NCI-H460 (cell line): Measurements from ENCODE around the gene E2F6. TPM values are rescaled to one million over a fixed set of nuclear protein-coding genes. Genes with fewer than 3 reads are reported as not detected.
A peak's percentile ranks its signal among the peaks of the same experiment; 100 is the strongest.
"Not testable (repeated sequence)": the region's sequence is repeated elsewhere in the genome, so short reads cannot be mapped to it uniquely, and the experiment has no call there.

ENCODE experiments used
- DNase-seq: peaks from one replicate; pipeline ENCODE4 v3.0.0-alpha.2; 2016; ENCODE audit warnings: low read depth; ENCODE audit errors: extremely low read depth
- total RNA-seq: library from RNA; depleted of rRNA; stranded (reverse); fragments of >200 nt; shearing (Covaris generic); gene quantifications from 2 replicates; pipeline ENCODE4 v1.2.3, GENCODE V29; 2014

Gene E2F6
- total RNA-seq, 1 experiment from 2014 or later = 29.8 TPM

- no peak for DNase-seq
Measured at GRCh38 chr2:11417946-11418585, 47.9 kb downstream of the E2F6 start.

- no peak for DNase-seq
Measured at GRCh38 chr2:11416931-11417330, 49.0 kb downstream of the E2F6 start.

DNA sequence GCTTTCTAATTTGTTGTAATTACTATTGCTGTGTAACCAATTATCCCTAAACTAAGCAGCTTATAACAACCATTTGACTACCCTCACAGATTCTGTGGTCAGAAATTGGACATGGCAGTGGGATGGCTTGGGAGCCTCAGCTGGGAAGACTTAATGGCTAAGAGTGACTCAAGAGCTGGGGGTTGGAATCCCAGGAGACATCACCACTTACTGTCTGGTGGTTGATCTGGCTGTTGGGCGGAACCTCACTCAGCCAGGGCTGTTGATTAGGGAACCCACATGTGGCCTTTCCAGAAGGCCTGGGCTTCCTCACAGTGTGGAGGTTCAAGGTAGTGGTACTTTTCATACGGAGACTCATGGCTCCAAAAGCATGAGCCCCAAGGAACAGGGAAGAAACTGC lies 49.8 kb downstream of the E2F6 start:
- no peak for DNase-seq

GRCh38 chr2:11414372-11415124 lies 51.4 kb downstream of the E2F6 start:
- DNase-seq = no peak

- DNase-seq = no peak
Measured at GRCh38 chr2:11412449-11412810, 53.5 kb downstream of the E2F6 start.

GRCh38 chr2:11411768-11412448 lies 54.1 kb downstream of the E2F6 start:
- DNase-seq = peak; percentile 55

DNA sequence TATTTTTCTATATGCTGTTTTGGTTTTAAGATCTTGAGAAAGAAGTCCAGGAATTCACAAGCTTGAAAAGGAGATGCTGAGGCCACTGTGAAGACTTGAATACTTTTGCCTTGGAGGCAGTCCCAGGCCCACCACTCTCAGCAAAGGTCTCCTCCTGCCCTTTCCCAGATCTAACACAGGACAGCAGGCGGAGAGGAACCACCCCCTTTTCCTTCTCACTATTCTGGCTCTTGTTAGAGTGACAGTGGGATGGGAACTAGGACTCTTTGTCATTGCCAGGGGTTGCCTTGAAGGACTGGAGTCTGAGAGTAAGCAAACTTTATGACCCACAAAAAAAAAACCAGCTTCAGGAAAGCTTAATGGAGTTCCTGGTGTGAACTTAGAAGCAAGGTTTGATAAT lies 54.7 kb downstream of the E2F6 start:
- no peak for DNase-seq

- DNase-seq = no peak
Measured at GRCh38 chr2:11410101-11410500, 55.9 kb downstream of the E2F6 start.

DNA sequence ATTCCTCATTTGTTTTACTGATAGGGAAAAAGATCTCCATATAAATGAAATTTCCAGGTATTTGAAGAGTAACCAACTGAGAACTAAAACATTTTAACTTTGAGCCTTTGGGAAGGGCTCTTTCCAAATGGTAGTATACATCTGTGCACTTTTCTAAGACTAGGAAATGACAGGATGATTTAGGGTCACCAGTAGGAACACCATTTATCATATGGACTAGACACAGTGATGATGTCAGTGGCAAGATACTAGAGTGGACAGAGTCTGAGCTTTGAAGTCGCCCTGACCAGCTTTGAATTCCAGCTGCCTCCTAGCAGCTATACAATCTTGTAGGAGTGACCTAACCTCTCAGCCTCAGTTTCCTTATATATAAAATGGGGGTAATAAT lies 56.4 kb downstream of the E2F6 start:
- no peak for DNase-seq

DNA sequence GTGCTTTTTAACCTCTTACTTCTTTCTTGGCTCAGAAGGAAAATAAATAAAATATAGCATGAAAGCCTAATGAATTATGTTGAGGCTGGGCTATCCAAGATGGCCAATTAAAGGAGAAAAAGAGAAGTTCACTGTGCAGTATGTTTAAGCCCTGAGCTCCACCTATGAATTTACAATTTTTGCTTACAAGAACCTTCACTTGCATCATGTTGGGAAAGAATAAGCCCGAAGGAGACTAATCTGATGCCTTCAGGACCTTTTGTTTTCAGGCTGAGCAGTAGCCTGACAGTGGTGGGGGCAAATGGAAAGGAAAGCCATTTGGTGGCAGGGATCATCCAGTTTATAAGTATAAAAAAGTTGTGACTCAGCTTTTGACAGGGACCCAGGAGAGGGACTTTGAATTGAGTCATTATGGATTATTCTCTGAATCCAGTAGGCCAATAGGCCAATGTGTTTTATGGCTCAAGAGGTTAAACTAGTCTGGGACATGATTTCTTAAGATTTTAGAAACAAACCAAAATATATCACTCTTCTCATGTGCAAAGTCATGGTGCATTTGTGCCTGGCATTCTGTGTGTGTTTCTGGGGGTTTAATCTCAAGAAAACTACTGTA lies 56.9 kb downstream of the E2F6 start:
- no peak for DNase-seq

- DNase-seq = no peak
Measured at GRCh38 chr2:11407413-11407812, 58.5 kb downstream of the E2F6 start.

DNA sequence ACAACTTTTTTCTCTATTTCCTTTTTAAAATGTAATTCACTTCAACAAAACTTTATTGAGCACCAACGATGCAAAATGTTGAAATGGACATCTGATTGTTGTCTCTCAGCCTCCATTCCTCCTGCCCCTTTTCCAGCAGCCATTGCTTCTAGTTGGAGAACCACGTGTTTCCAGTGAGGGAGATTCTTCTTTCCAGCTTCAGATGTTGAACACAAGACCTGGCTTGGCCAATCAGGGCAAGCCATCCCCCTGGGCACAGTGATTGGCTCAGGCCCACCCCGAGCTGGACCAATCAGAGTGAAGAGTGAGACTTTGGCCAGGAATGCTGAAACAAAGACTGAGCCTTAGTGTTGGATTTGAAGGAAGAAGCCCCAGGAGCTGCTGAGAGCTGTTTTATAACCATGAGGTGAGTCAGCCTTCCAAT lies 59.0 kb downstream of the E2F6 start:
- no peak for DNase-seq

DNA sequence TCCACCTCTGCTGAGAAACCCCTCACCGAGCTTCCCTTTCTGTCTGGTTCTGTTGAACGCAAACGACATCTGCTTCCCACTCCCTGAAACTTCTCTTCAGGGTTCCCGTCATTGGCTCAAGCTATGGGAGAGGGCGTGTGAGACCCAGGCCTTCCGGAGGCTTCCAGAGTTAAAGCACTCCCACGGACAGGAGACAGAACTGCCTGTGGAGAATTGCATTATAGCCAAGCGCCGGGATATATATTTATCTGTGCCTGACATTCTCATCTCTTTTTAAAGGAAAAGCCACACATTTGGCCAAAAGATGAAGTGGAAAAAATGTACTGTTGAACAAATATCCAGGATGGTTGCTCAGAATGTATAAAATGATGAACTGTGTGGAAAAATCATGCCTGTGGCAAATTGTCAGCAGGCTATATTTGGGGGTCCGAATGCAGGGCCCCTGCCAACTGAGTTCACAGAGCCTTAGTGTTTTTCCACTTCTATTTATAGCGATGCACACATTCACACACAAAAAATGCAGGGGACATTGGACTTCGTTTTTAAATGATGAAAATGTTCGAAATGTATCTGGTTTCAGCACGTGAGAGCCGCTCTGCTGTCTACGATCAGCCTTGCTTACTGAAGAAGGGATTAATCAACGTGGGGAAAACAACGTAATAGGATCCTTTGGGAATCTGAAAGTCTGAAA lies 59.5 kb downstream of the E2F6 start:
- DNase-seq = no peak

DNA sequence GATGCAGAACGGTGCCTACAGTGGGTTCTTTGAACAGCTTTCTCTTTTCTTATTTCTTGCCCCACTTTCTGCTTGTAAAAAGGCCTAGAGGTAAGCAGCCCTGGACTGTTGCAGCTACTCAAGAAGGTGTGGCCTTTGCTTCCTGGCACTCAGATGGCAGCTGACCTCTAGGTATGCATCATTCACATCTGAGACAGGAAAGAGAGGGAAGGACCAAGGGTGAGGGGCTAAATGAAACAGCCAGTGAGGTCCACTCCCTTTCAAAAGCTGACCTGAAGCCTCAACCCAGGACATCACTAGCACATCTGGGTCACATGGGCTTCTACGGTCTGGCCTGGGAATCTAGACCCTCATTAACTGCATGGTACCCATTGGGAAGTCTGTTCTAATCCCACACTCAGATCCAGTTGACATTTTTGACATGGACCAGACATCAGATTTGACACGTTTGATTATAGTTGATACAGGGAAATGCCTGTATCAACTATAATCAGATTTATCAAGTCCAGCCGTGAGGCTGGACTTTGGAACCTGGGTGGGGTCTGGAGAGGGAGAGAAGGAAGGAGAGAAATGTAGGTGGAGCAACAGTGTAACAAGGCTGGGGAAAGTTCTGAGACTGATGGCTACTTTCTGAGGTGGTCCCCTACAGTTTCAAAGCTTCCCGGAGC lies 60.2 kb downstream of the E2F6 start:
- no peak for DNase-seq

- DNase-seq = not testable (repeated sequence)
Measured at GRCh38 chr2:11405074-11405406, 60.9 kb downstream of the E2F6 start.

DNA sequence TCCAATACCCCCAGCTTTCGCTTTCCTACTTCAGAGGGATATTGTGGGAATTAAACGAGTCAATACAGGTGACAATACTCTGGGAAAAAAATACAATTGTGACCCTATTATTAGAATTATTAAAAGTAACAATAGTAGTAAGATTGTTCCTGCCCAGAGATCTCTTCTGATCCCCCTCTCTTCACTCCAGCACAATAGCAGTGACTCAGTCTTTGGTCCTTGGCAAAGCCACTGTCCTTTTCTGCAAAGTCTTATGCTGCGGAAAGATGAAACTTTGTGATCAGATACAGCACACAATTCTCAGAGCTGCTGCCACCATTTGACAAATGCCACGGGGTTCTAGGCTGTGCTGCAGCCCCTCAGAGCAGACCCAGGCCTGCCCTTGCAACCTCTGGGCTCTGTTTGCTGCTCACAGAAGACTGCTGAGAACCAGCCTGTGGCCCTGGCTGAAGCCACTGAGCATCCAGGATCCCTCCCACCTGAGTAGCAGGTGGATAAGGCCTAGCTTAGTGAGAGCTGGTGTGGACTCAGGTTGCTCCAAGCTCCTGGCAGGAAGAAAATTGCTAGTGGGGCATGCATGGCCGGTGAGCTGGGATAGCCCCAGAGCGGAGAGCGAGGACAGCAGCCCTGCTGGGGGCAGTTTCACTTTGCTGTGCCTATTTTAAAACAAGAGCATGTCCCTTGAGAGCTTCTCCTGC lies 61.4 kb downstream of the E2F6 start:
- no peak for DNase-seq

DNA sequence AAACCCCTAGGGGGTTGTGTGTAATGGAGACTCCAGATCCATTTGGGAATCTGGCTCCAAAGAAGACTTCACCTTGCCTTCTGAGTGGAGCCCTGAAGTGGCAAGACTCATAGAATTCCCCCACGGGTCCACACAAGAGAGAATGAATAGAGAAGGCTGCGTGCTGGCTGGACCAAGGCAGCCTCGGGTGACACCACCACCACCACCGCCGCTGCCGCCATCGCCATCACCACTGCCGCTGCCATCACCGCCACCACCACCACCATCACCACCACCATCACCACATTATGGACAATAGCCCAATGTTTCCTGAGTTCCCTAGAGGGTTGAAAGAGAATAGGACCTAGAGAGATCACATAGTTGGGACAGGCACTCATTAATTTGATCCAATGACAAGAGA lies 63.5 kb downstream of the E2F6 start:
- no peak for DNase-seq

DNA sequence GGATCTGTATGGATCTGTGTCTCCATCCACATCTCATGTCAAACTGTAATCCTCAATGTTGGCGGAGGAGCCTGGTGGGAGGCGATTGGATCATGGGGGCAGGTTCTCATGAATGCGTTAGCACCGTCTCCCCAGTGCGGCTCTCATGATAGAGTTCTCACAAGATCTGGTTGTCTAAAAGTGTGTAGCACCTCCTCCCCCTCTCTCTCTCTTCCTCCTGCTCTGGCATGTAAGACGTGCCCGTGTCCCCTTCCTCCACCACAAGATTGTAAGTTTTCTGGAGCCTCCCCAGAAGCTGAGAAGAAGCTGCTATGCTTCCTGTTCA lies 66.6 kb downstream of the E2F6 start:
- no peak for DNase-seq

DNA sequence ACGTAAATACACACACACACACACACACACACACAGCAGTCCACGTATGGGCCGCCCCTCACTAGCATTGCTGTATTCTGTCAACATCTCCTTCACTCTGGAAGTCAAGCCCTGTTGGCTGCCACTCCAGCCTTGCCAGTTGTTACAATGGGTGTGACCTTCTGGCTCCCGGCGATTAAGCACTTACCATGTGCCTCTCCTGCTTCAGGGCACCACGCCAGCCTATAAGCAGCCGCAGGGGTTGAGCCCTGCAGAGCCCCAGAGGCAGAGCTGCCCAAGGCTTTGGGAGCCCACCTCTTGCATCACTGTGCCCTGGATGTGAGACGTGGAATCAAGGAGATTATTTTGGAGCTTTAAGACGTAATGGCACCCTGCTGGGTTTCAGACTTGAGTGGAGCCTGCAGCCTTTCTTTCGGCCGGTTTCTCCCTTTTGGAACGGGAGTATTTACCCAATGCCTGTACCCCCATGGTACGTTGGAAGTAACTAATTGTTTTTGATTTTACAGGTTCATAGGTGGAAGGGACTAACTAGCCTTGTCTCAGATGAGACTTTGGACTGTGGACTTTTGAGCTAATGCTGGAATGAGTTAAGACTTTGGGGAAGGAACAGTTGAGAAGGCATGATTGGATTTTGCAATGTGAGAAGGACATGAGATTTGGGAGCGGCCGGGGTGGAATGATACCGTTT lies 67.1 kb downstream of the E2F6 start:
- DNase-seq = no peak

DNA sequence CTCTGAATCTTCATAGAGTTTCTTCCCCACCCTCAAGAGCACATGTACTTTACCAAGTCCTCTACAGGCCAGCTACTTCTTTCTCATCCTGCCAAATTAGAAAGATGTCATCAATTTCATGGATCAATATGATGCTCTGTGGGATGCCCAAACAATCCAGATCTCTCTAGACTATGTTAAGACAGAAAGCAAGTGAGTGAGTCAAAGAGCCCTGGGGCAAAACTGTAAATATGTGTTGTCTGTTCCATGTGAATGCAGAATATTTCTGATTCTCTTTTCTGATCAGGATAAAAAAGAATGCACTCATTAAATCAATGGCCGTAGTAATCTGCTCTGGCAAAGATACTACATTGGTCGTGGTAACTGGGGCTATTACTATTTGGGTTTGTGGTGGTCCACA lies 68.4 kb downstream of the E2F6 start:
- DNase-seq = no peak
